Progenitor cell of endocrine pancreas (in vitro differentiated cells): Measurements from ENCODE around the gene CACNB4. TPM values are rescaled to one million over a fixed set of nuclear protein-coding genes. Genes with fewer than 3 reads are reported as not detected.

ENCODE experiments used
- DNase-seq: peaks from one replicate; pipeline ENCODE4 v3.0.0; 2021; ENCODE audit warnings: low spot score; ENCODE audit not compliant: unreplicated experiment
- H3K27ac Mint-ChIP-seq: 2 replicates; pipeline ENCODE4 v1.8.0; 2021; ENCODE audit warnings: mild to moderate bottlenecking, moderate library complexity, mixed read lengths
- H3K27me3 Mint-ChIP-seq: 2 replicates; pipeline ENCODE4 v1.8.0; 2021; ENCODE audit warnings: mixed read lengths
- H3K36me3 Mint-ChIP-seq: 2 replicates; pipeline ENCODE4 v1.8.0; 2022; ENCODE audit warnings: mixed read lengths; ENCODE audit not compliant: insufficient read depth
- H3K4me1 Mint-ChIP-seq: 2 replicates; pipeline ENCODE4 v1.8.0; 2021; ENCODE audit warnings: low read depth, mixed read lengths
- H3K4me3 Mint-ChIP-seq: 2 replicates; pipeline ENCODE4 v1.8.0; 2021; ENCODE audit warnings: low read depth, mild to moderate bottlenecking, moderate library complexity, mixed read lengths
- H3K9me3 Mint-ChIP-seq: 2 replicates; pipeline ENCODE4 v1.8.0; 2021; ENCODE audit warnings: low read depth, mixed read lengths
- total RNA-seq: library from RNA; stranded (reverse); gene quantifications from 2 replicates; pipeline ENCODE4 v1.2.1, GENCODE V29; 2021
- TF ChIP-seq, protein P1 (sequence below): fragments of 200-600 bp; sonication (generic); IDR thresholded peaks from one replicate; pipeline ENCODE4 v1.5.0; 2021; ENCODE audit warnings: antibody characterized with exemption, mild to moderate bottlenecking; ENCODE audit not compliant: unreplicated experiment

CACNB4 gene
- total RNA-seq, 1 donor from 2014 or later, result 2.5 TPM

DNA sequence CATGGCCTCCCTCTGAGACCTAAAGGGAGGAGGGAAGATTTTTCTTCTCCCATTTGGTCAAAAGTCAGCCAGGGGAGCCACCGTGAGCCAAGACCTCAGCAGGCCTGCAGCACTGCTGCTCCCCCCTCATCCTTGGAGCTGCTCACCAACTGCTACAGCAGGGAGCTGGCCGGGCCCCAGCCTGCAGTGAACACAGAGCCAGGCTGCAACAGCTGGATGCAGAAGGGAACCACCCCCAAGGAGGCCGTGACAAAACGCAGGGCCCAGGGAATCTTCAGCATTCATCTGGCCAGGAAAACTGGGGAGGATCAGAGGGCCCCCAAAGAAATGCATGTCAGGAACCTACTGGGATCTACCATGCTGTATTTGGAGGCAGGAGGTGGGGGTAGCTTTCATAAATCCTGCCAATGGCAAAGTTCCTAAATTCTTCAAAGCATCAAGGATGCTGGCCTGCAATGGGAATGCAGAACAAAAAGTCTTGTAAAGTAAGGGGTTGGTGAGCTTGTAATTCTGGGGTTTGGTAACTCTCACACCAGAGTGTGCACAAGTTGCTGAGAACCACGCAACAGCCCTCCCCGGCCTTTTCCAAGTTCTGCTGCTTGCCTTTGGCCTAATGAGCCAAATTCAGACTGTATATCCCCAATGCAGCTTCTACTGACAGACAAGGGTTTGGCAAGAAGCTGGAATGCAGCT is 61.0 kb downstream of the CACNB4 start:
- no peak overlapping the region for H3K4me3 Mint-ChIP-seq
- peaks cover 6% of the 10 kb centered on the region for H3K27me3 Mint-ChIP-seq
- DNase-seq, result no peak
- TF ChIP-seq, protein P1, sequence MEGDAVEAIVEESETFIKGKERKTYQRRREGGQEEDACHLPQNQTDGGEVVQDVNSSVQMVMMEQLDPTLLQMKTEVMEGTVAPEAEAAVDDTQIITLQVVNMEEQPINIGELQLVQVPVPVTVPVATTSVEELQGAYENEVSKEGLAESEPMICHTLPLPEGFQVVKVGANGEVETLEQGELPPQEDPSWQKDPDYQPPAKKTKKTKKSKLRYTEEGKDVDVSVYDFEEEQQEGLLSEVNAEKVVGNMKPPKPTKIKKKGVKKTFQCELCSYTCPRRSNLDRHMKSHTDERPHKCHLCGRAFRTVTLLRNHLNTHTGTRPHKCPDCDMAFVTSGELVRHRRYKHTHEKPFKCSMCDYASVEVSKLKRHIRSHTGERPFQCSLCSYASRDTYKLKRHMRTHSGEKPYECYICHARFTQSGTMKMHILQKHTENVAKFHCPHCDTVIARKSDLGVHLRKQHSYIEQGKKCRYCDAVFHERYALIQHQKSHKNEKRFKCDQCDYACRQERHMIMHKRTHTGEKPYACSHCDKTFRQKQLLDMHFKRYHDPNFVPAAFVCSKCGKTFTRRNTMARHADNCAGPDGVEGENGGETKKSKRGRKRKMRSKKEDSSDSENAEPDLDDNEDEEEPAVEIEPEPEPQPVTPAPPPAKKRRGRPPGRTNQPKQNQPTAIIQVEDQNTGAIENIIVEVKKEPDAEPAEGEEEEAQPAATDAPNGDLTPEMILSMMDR, result no peak
- H3K27ac Mint-ChIP-seq, result no peak overlapping the region
- peaks cover 5% of the 10 kb centered on the region for H3K4me1 Mint-ChIP-seq
- H3K9me3 Mint-ChIP-seq, result no peaks in the 10 kb centered on the region
- no peaks in the 10 kb centered on the region for H3K36me3 Mint-ChIP-seq

DNA sequence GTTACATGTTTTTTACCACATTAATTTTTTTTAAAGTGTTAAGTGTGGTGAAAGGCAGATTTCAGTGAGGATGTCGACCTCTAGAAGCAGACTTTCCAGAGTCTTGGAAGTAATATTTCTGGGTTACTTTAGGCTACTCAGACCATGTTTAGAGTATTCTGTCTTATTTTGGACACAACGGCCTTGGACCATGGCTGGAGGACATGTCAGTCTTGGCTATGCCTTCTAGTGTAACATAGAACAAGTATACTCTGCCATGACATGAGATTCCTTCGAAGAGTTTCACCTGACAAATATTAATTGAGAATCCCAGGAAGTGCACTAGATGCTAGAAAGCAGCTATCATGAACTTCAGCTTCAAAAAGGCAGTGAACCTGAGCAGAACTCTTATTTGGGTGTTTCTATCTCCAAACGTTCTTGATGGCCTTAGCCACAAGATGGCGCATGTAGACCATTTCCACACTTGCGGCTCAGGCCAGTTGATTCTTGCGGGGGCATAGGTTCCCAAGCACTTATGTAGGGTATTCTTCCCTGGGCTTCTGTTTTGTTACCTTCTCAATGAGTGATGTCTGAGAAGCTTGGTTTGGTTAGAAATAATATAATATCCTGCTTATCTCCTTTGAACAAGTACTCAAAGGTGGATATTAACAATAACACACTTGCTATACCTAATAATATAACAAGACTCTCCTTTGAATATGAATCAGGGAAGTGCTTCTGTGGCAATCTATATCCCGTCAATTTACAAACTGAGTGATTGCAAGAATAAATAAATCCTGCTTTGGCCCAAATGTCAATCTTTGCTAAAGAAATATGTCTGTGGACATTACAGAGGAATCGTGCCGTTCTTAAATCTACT is 62.0 kb downstream of the CACNB4 start:
- TF ChIP-seq, protein P1, result peak; percentile 86
- H3K27me3 Mint-ChIP-seq, result peaks cover 6% of the 10 kb centered on the region
- H3K4me1 Mint-ChIP-seq, result no peaks in the 10 kb centered on the region
- H3K4me3 Mint-ChIP-seq, result no peak overlapping the region
- H3K27ac Mint-ChIP-seq, result no peak overlapping the region
- H3K9me3 Mint-ChIP-seq, result no peaks in the 10 kb centered on the region
- DNase-seq, result peak; percentile 54
- H3K36me3 Mint-ChIP-seq, result no peaks in the 10 kb centered on the region

DNA sequence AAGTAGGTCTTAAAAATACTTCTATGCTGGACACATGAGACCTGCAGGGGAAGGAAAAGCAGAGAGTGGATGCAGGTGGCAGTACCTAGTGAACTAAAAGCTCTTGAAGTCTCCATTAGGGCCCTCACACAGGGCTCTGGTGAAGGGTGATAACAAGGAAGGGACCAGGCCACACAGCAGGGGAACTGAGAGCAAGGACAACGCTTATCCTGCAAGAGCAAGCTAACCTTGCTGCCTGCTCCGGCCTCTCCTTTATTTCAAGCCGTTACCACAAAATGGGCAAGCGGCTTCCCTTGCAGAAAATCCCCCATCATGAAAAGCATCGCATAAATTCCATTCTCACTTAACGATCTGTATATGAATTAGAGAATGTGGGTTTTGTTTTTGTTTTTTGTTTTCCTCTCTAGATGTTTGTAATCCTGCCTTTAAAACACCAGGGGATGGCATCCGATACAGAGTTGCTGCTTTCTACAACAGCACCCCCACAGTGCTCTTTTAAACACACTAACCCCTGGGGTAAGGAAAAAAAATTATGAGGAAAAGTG is 64.5 kb downstream of the CACNB4 start:
- no peak overlapping the region for H3K4me3 Mint-ChIP-seq
- H3K36me3 Mint-ChIP-seq, result no peaks in the 10 kb centered on the region
- peaks cover 6% of the 10 kb centered on the region for H3K27me3 Mint-ChIP-seq
- no peak overlapping the region for H3K27ac Mint-ChIP-seq
- DNase-seq, result no peak
- no peaks in the 10 kb centered on the region for H3K9me3 Mint-ChIP-seq
- TF ChIP-seq, protein P1, result no peak
- H3K4me1 Mint-ChIP-seq, result no peaks in the 10 kb centered on the region

DNA sequence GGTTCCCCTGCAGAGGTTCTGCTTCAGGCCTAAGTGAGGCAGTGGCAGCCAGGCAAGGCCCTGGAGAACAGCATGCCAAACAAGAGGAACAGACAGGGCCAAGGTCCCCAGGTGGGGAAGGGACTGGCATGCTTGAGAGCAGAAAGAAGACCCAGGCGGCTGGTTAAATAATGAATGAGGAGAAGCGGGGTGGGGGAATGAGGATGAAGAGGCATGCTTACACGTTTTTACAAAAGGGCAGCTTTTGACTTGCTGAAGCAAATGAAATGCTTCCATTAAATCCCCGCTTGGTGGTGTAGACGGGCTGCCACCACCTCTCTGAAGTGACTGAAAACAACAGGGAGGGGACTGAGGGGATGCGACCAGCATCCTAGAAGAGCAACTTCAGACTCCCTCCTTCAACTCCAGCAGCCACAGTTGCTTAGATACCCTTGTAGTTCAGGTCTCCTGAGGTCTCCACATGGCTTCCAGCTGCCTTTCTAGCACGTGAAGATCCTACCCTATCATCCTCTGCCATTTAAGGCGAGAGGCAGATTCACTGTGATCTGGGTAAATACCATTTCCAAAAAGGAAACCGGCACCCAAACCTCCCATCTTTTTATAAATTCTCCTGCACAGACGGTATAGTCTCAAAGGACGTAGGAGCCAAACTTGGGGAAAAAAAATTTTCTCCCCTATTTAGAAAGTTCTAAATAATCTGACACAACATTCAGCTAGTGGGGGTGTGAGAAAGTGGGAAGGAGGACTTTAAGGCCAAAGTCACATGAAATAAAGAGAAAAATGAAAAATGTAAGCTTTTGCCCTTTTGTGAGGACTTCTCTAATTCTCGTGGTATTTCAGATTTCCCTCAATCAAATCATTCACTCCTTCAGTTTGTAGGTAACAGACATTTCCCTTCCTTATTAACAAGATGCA is 65.6 kb downstream of the CACNB4 start:
- no peak overlapping the region for H3K27ac Mint-ChIP-seq
- H3K27me3 Mint-ChIP-seq, result peaks cover 6% of the 10 kb centered on the region
- no peak overlapping the region for H3K4me3 Mint-ChIP-seq
- TF ChIP-seq, protein P1, result no peak
- DNase-seq, result no peak
- no peaks in the 10 kb centered on the region for H3K4me1 Mint-ChIP-seq
- no peaks in the 10 kb centered on the region for H3K9me3 Mint-ChIP-seq
- H3K36me3 Mint-ChIP-seq, result no peaks in the 10 kb centered on the region
